Panc1 (cell line): ENCODE results near the gene NPLOC4. TPM values are rescaled to one million over a fixed set of nuclear protein-coding genes. Genes with fewer than 3 reads are reported as not detected.

Experiments
- ATAC-seq: fragments of 200-7000 bp; cut with Tn5 transposase; 2 replicates; pipeline ENCODE4 v1.9.1; 2020; ENCODE audit warnings: mild to moderate bottlenecking, moderate library complexity
- BruUV-seq: library from RNA; stranded (reverse); fragments of 400-500 nt; replicated peaks from 2 replicates; lab custom pipeline; 2021; lab: Mats Ljungman, UMichigan
- CTCF ChIA-PET: fragments of 300-600 bp; sonication (Branson Sonifier 250); formaldehyde crosslinking; loops from one replicate; lab custom pipeline; 2022; ENCODE audit warnings: antibody characterized with exemption; lab: Charles Lee
- POLR2A ChIA-PET: fragments of 300-600 bp; sonication (Branson Sonifier 250); formaldehyde crosslinking; loops from one replicate; lab custom pipeline; 2022; ENCODE audit warnings: antibody characterized with exemption; lab: Charles Lee
- DNase-seq: peaks from one replicate; pipeline ENCODE4 v3.0.0-alpha.2; 2010; ENCODE audit warnings: low read depth, low spot score
- H3K27ac ChIP-seq: 2 replicates; pipeline ENCODE4 v1.5.1; 2011; ENCODE audit warnings: mild to moderate bottlenecking, low read length, inconsistent platforms
- H3K27me3 ChIP-seq: fragments of 200-500 bp; sonication (Bioruptor generic); 2 replicates; pipeline ENCODE4 v1.6.0; 2014; ENCODE audit warnings: low read length, inconsistent platforms; ENCODE audit not compliant: control insufficient read depth, insufficient read depth
- H3K36me3 ChIP-seq: fragments of 200-500 bp; sonication (Bioruptor generic); 2 replicates; pipeline ENCODE4 v1.5.1; 2014; ENCODE audit warnings: inconsistent platforms, mild to moderate bottlenecking, low read length, moderate library complexity; ENCODE audit not compliant: control insufficient read depth, insufficient read depth
- H3K4me1 ChIP-seq: 2 replicates; pipeline ENCODE4 v1.5.1; 2011; ENCODE audit warnings: inconsistent platforms, mild to moderate bottlenecking, low read length, moderate library complexity; ENCODE audit not compliant: control insufficient read depth, insufficient read depth
- H3K4me3 ChIP-seq, 2 experiments: 2 replicates each; pipeline ENCODE4 v1.5.1; 2011 to 2012; ENCODE audit warnings: low read depth in 2 of 2, low read length in 2 of 2, mild to moderate bottlenecking in 2 of 2, inconsistent platforms in 1 of 2, moderate library complexity in 1 of 2
- H3K9me3 ChIP-seq: fragments of 200-500 bp; sonication (Bioruptor generic); 2 replicates; pipeline ENCODE4 v1.5.1; 2014; ENCODE audit warnings: low read depth, mild to moderate bottlenecking, inconsistent platforms, low read length, moderate library complexity; ENCODE audit not compliant: control insufficient read depth, insufficient read depth
- CTCF ChIP-seq: fragments of 450-650 bp; IDR thresholded peaks from 2 replicates; pipeline ENCODE4 v1.5.1; 2017; ENCODE audit warnings: mild to moderate bottlenecking
- POLR2AphosphoS5 ChIP-seq: IDR thresholded peaks from 2 replicates; pipeline ENCODE4 v1.6.1; 2012; ENCODE audit warnings: mild to moderate bottlenecking, low read depth, low read length, moderate library complexity
- REST ChIP-seq, 2 experiments: IDR thresholded peaks; 2 replicates each; pipeline ENCODE4 v1.6.1; 2011 to 2012; ENCODE audit warnings: low read depth in 2 of 2, control low read depth in 1 of 2, low read length in 1 of 2, mild to moderate bottlenecking in 1 of 2, moderate library complexity in 1 of 2; ENCODE audit not compliant: insufficient read depth in 1 of 2
- SIN3A ChIP-seq: IDR thresholded peaks from 2 replicates; pipeline ENCODE4 v1.6.1; 2012; ENCODE audit warnings: low read depth, mild to moderate bottlenecking, low read length, moderate library complexity, borderline replicate concordance; ENCODE audit not compliant: insufficient read depth
- TCF7L2 ChIP-seq: IDR thresholded peaks from 2 replicates; pipeline ENCODE4 v1.6.1; 2011; ENCODE audit warnings: mild to moderate bottlenecking, low read depth, low read length, inconsistent platforms
- in situ Hi-C: cut with HindIII; loops from 2 replicates; pipeline ENCODE4 v1.10.0; 2016; ENCODE audit warnings: low sequenced_read_pairs, low pct_unique_long_range_greater_than_20kb
- intact Hi-C: fragments of 100-400 bp; cut with micrococcal nuclease; formaldehyde crosslinking; loops from one replicate; pipeline ENCODE4 v1.10.0; 2022; ENCODE audit not compliant: unreplicated experiment
- total RNA-seq: library from RNA; stranded (reverse); gene quantifications from one replicate; pipeline ENCODE4 v1.2.1, GENCODE V29; 2021; ENCODE audit not compliant: unreplicated experiment

The NPLOC4 gene
- total RNA-seq, 1 experiment from 2014 or later: 246 TPM

- H3K4me1 ChIP-seq: peaks cover 53% of the 10 kb centered on the region
- 0 out of 2 replicates have a peak, but pooled peaks have one; percentile 25 for TF ChIP-seq POLR2AphosphoS5
- no peak for TF ChIP-seq CTCF
- TF ChIP-seq SIN3A: no peak
- CTCF ChIA-PET: interaction anchor here (0.6 kb wide), 1 partner anchor 425 kb away, joined by 3 read pairs; no protein-coding TSS in a partner anchor
- intact Hi-C loops: no loop called here
- in situ Hi-C loops: no loop called here
- POLR2A ChIA-PET: no interaction called here
- no peaks in the 10 kb centered on the region for H3K27me3 ChIP-seq
- no peak for DNase-seq
- peaks cover 14% of the 10 kb centered on the region for H3K36me3 ChIP-seq
- peak overlapping the region; percentile 78 for H3K27ac ChIP-seq
- peak overlapping the region; percentile 15 to 91 for H3K4me3 ChIP-seq
- no TSS peak for BruUV-seq
- H3K9me3 ChIP-seq: no peaks in the 10 kb centered on the region
- no peak for ATAC-seq
These were observed 89.3 kb downstream of the NPLOC4 start for GRCh38 chr17:81547614-81547982.

GRCh38 chr17:81546906-81547613 is 89.9 kb downstream of the NPLOC4 start:
- ChIA-PET CTCF (interaction anchor here (0.5 to 0.6 kb wide), 2 partner anchors 425 to 982 kb away, joined by 3 to 9 read pairs; no protein-coding TSS in a partner anchor), POLR2A (no interaction called here)
- TF ChIP-seq SIN3A: no peak
- TF ChIP-seq POLR2AphosphoS5: no peak; the same call in 1 of the 2 replicates
- no peak for TF ChIP-seq TCF7L2
- TF ChIP-seq REST (IDR thresholded peaks at IDR 0.05; ENCODE audit: insufficient read depth in 1 of 2, low read depth in 2 of 2, low read length in 1 of 2): no peak
- TF ChIP-seq CTCF: no peak
- H3K4me1 ChIP-seq: peaks cover 58% of the 10 kb centered on the region
- intact Hi-C loops (no loop called here), in situ Hi-C loops (no loop called here)
- BruUV-seq: no TSS peak
- no peaks in the 10 kb centered on the region for H3K27me3 ChIP-seq
- no peak for DNase-seq
- H3K4me3 ChIP-seq: peak overlapping the region in 1 of 2 experiments; percentile 91; a peak in 2 of 4 replicates
- peaks cover 14% of the 10 kb centered on the region for H3K36me3 ChIP-seq
- H3K9me3 ChIP-seq: no peaks in the 10 kb centered on the region
- peak overlapping the region; percentile 78 for H3K27ac ChIP-seq
- ATAC-seq: no peak
